NCI-H146 (cell line): ENCODE measurements around the gene IGSF21.

Source experiments
- DNase-seq: peaks from one replicate; lab custom pipeline; 2025; lab: John Stamatoyannopoulos, UW

Gene IGSF21

GRCh38 chr1:18178111-18178510 is 70.5 kb downstream of the IGSF21 start:
- no peak for DNase-seq

- no peak for DNase-seq
Measured at GRCh38 chr1:18179009-18179408, 71.4 kb downstream of the IGSF21 start.

- no peak for DNase-seq
Measured at GRCh38 chr1:18182398-18183160, 75.0 kb downstream of the IGSF21 start.

- DNase-seq = no peak
Measured at GRCh38 chr1:18183533-18183932, 75.9 kb downstream of the IGSF21 start.

- no peak for DNase-seq
Measured at GRCh38 chr1:18187054-18187453, 79.5 kb downstream of the IGSF21 start.

- DNase-seq = no peak
Measured at GRCh38 chr1:18188820-18189517, 81.4 kb downstream of the IGSF21 start.

- no peak for DNase-seq
Measured at GRCh38 chr1:18190598-18190997, 83.0 kb downstream of the IGSF21 start.

GRCh38 chr1:18191037-18191436 is 83.4 kb downstream of the IGSF21 start:
- no peak for DNase-seq

GRCh38 chr1:18191481-18192155 is 84.0 kb downstream of the IGSF21 start:
- no peak for DNase-seq

- no peak for DNase-seq
Measured at GRCh38 chr1:18192182-18192581, 84.6 kb downstream of the IGSF21 start.

GRCh38 chr1:18192974-18193373 is 85.4 kb downstream of the IGSF21 start:
- DNase-seq = no peak

GRCh38 chr1:18197299-18197698 is 89.7 kb downstream of the IGSF21 start:
- DNase-seq = no peak

GRCh38 chr1:18198260-18198659 is 90.7 kb downstream of the IGSF21 start:
- no peak for DNase-seq

- no peak for DNase-seq
Measured at GRCh38 chr1:18199462-18199861, 91.9 kb downstream of the IGSF21 start.

GRCh38 chr1:18200136-18200717 is 92.6 kb downstream of the IGSF21 start:
- no peak for DNase-seq

- DNase-seq = no peak
Measured at GRCh38 chr1:18200918-18201317, 93.3 kb downstream of the IGSF21 start.

- no peak for DNase-seq
Measured at GRCh38 chr1:18201997-18202719, 94.6 kb downstream of the IGSF21 start.

GRCh38 chr1:18203645-18204044 is 96.0 kb downstream of the IGSF21 start:
- no peak for DNase-seq

GRCh38 chr1:18204575-18204974 is 97.0 kb downstream of the IGSF21 start:
- DNase-seq = no peak

GRCh38 chr1:18205319-18205718 is 97.7 kb downstream of the IGSF21 start:
- no peak for DNase-seq

GRCh38 chr1:18211764-18212163 is 104.2 kb downstream of the IGSF21 start:
- DNase-seq = no peak
